HUDEP-2 (cell line): ENCODE data around the gene QDPR.

ENCODE experiments used
- DNase-seq, 76 experiments: peaks; one replicate each; lab custom pipeline; 2025; ENCODE audit not compliant: unreplicated experiment in 76 of 76; lab: John Stamatoyannopoulos, UW

The QDPR gene

DNA sequence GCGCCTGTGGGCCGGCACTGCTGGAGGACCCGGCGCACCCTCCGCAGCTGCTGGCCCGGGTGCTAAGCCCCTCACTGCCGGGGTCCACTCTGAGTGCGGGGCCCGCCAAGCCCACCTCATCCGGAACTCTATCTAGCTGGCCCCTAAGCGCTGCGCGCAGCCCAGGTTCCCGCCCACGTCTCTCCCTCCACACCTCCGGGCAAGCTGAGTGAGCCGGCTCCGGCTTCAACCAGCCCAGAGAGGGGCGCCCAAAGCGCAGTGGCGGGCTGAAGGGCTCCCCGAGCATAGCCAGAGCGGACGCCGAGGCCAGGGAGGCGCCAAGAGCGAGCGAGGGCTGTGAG, 75.2 kb downstream of the QDPR start:
- DNase-seq: no peak
